Gastroesophageal sphincter (tissue), 3 donors: ENCODE data around the gene CCDC93.

Experiments
- CTCF ChIP-seq, 4 experiments: fragments of 200-600 bp in 2 of 4; fragments of 450-650 bp in 2 of 4; sonication (generic) in 1 of 4; IDR thresholded peaks; one replicate each; pipeline ENCODE4 v1.5.1; 2017 to 2019; ENCODE audit warnings: antibody characterized with exemption in 4 of 4, mild to moderate bottlenecking in 2 of 4, moderate library complexity in 2 of 4
- EP300 ChIP-seq: sonication (generic); formaldehyde crosslinking; IDR thresholded peaks from one replicate; pipeline ENCODE4 v1.6.1; 2017; ENCODE audit warnings: antibody characterized with exemption, mild to moderate bottlenecking
- POLR2A ChIP-seq, 2 donors: fragments of 450-650 bp; IDR thresholded peaks; one replicate each; pipeline ENCODE4 v1.6.1; 2017; ENCODE audit warnings: antibody characterized with exemption in 2 of 2, mild to moderate bottlenecking in 2 of 2, moderate library complexity in 1 of 2
- POLR2AphosphoS5 ChIP-seq: sonication (generic); formaldehyde crosslinking; IDR thresholded peaks from one replicate; pipeline ENCODE4 v1.6.1; 2017; ENCODE audit warnings: antibody characterized with exemption

GRCh38 chr2:118000041-118000440 lies 13.8 kb downstream of the CCDC93 start:
- no peak for TF ChIP-seq CTCF (IDR thresholded peaks at IDR 0.05)
- no peak for TF ChIP-seq POLR2A (IDR thresholded peaks at IDR 0.05)
- TF ChIP-seq EP300 = no peak
- TF ChIP-seq POLR2AphosphoS5 = no peak
